Measurements from ENCODE around the gene SF3A1. TPM values are rescaled to one million over a fixed set of nuclear protein-coding genes. Genes with fewer than 3 reads are reported as not detected.

SF3A1 gene
- total RNA-seq, 2 donors from 2014 or later, result 30.6 to 77.1 TPM

GRCh38 chr22:30332994-30333706 is 23.5 kb downstream of the SF3A1 start:
- H3K4me1 ChIP-seq, result peaks cover 5% of the 10 kb centered on the region
- TF ChIP-seq, protein P1, sequence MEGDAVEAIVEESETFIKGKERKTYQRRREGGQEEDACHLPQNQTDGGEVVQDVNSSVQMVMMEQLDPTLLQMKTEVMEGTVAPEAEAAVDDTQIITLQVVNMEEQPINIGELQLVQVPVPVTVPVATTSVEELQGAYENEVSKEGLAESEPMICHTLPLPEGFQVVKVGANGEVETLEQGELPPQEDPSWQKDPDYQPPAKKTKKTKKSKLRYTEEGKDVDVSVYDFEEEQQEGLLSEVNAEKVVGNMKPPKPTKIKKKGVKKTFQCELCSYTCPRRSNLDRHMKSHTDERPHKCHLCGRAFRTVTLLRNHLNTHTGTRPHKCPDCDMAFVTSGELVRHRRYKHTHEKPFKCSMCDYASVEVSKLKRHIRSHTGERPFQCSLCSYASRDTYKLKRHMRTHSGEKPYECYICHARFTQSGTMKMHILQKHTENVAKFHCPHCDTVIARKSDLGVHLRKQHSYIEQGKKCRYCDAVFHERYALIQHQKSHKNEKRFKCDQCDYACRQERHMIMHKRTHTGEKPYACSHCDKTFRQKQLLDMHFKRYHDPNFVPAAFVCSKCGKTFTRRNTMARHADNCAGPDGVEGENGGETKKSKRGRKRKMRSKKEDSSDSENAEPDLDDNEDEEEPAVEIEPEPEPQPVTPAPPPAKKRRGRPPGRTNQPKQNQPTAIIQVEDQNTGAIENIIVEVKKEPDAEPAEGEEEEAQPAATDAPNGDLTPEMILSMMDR (IDR thresholded peaks at IDR 0.05), result no peak
- TF ChIP-seq POLR2A (IDR thresholded peaks at IDR 0.05), result no peak
- H3K9me3 ChIP-seq, result no peaks in the 10 kb centered on the region
- ATAC-seq (no peak), DNase-seq (no peak)
- H3K27ac ChIP-seq, result peak overlapping the region in 1 of 4 donors; percentile 5
- no peak overlapping the region for H3K4me3 ChIP-seq
- no peaks in the 10 kb centered on the region for H3K27me3 ChIP-seq
- peaks cover 24 to 46% of the 10 kb centered on the region in 2 donors for H3K36me3 ChIP-seq (replicated peaks in 1 of 2; ENCODE audit: insufficient read depth in 1 of 2, low read depth in 2 of 2)
- intact Hi-C loops (cut with DNase I), result no loop called here
- 90 to 94% methylated on average over 2 of the region's 2 CpGs for WGBS, 2 donors

- TF ChIP-seq, protein P1 (IDR thresholded peaks at IDR 0.05), result no peak
- no peak for TF ChIP-seq POLR2A (IDR thresholded peaks at IDR 0.05)
- DNase-seq (no peak), ATAC-seq (no peak)
- WGBS, 2 donors, result 70 to 78% methylated on average over 2 to 5 of the region's 5 CpGs
- Histone ChIP-seq H3K27ac (peak overlapping the region in 1 of 4 donors; percentile 5), H3K36me3 (replicated peaks in 1 of 2; ENCODE audit: insufficient read depth in 1 of 2, low read depth in 2 of 2) (peaks cover 22 to 40% of the 10 kb centered on the region in 2 donors), H3K4me3 (no peak overlapping the region), H3K4me1 (peaks cover 11% of the 10 kb centered on the region), H3K27me3 (no peaks in the 10 kb centered on the region), H3K9me3 (no peaks in the 10 kb centered on the region)
- intact Hi-C loops (cut with DNase I), result no loop called here
Observed at GRCh38 chr22:30332551-30332950, 24.1 kb downstream of the SF3A1 start.

GRCh38 chr22:30328466-30329049 is 28.1 kb downstream of the SF3A1 start:
- Histone ChIP-seq H3K4me1 (peaks cover 40% of the 10 kb centered on the region), H3K4me3 (no peak overlapping the region), H3K27me3 (no peaks in the 10 kb centered on the region), H3K36me3 (replicated peaks in 1 of 2; ENCODE audit: insufficient read depth in 1 of 2, low read depth in 2 of 2) (peaks cover 5 to 11% of the 10 kb centered on the region in 2 donors), H3K9me3 (no peaks in the 10 kb centered on the region), H3K27ac (peak overlapping the region in 3 of 4 donors; percentile 5 to 94 (median 92))
- TF ChIP-seq, protein P1 (IDR thresholded peaks at IDR 0.05), result no peak
- TF ChIP-seq POLR2A (IDR thresholded peaks at IDR 0.05), result no peak
- DNase-seq, result no peak
- 76 to 87% methylated on average over 3 of the region's 3 CpGs for WGBS, 2 donors
- no peak for ATAC-seq
- intact Hi-C loops (cut with DNase I), result no loop called here

DNA sequence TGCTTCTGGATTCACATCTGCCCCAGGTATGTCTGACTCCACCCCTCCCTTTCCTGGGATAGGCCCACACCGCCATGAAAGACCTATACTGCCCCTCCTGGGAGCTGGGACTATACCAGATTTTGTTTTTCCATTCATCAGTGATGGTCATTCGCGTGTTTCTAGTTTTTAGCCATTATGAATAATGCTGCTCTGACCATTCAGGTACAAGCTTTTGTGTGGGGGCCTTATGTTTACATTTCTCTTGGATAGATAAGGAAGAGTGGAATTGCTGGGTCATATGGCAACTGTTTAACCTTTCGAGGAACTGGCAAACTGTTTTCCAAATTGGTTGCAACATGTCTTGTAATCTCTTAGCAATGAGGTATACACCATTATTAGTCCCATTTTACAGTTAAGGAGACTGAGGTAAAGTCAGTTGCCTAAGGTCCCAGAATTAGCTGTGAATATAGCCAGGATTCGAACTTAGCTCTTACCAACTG is 28.8 kb downstream of the SF3A1 start:
- intact Hi-C loops (cut with DNase I), result no loop called here
- Histone ChIP-seq H3K4me3 (no peak overlapping the region), H3K36me3 (replicated peaks in 1 of 2; ENCODE audit: insufficient read depth in 1 of 2, low read depth in 2 of 2) (peaks cover 0 to 4% of the 10 kb centered on the region in 2 donors), H3K27ac (peak overlapping the region; percentile 78 to 94 (median 86)), H3K27me3 (no peaks in the 10 kb centered on the region), H3K4me1 (peaks cover 42% of the 10 kb centered on the region), H3K9me3 (no peaks in the 10 kb centered on the region)
- 31 to 51% methylated on average over 5 of the region's 5 CpGs for WGBS, 2 donors
- no peak for TF ChIP-seq POLR2A (IDR thresholded peaks at IDR 0.05)
- TF ChIP-seq, protein P1 (IDR thresholded peaks at IDR 0.05), result peak in 5 of 7 experiments; percentile 21 to 52 (median 44)
- DNase-seq, result peak; percentile 41 to 59 (median 58)
- ATAC-seq, result peak; percentile 31

All from body of pancreas (tissue), 4 donors.